ENCODE measurements around the gene NOS3.

- no peak for TF ChIP-seq EP300 (conservative IDR thresholded peaks at IDR 0.05; ENCODE audit: poor library complexity, severe bottlenecking)
- TF ChIP-seq, protein P1, sequence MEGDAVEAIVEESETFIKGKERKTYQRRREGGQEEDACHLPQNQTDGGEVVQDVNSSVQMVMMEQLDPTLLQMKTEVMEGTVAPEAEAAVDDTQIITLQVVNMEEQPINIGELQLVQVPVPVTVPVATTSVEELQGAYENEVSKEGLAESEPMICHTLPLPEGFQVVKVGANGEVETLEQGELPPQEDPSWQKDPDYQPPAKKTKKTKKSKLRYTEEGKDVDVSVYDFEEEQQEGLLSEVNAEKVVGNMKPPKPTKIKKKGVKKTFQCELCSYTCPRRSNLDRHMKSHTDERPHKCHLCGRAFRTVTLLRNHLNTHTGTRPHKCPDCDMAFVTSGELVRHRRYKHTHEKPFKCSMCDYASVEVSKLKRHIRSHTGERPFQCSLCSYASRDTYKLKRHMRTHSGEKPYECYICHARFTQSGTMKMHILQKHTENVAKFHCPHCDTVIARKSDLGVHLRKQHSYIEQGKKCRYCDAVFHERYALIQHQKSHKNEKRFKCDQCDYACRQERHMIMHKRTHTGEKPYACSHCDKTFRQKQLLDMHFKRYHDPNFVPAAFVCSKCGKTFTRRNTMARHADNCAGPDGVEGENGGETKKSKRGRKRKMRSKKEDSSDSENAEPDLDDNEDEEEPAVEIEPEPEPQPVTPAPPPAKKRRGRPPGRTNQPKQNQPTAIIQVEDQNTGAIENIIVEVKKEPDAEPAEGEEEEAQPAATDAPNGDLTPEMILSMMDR (IDR thresholded peaks at IDR 0.05; ENCODE audit: poor library complexity, severe bottlenecking) = no peak
- no peak for TF ChIP-seq TAF1 (IDR thresholded peaks at IDR 0.05; ENCODE audit: low read depth)
- no peak for TF ChIP-seq EZH2 (IDR thresholded peaks at IDR 0.05; ENCODE audit: borderline replicate concordance, insufficient read depth, low read length, poor library complexity, severe bottlenecking)
- no peak for TF ChIP-seq POLR2AphosphoS5 (IDR thresholded peaks at IDR 0.05)
- TF ChIP-seq, protein P2, sequence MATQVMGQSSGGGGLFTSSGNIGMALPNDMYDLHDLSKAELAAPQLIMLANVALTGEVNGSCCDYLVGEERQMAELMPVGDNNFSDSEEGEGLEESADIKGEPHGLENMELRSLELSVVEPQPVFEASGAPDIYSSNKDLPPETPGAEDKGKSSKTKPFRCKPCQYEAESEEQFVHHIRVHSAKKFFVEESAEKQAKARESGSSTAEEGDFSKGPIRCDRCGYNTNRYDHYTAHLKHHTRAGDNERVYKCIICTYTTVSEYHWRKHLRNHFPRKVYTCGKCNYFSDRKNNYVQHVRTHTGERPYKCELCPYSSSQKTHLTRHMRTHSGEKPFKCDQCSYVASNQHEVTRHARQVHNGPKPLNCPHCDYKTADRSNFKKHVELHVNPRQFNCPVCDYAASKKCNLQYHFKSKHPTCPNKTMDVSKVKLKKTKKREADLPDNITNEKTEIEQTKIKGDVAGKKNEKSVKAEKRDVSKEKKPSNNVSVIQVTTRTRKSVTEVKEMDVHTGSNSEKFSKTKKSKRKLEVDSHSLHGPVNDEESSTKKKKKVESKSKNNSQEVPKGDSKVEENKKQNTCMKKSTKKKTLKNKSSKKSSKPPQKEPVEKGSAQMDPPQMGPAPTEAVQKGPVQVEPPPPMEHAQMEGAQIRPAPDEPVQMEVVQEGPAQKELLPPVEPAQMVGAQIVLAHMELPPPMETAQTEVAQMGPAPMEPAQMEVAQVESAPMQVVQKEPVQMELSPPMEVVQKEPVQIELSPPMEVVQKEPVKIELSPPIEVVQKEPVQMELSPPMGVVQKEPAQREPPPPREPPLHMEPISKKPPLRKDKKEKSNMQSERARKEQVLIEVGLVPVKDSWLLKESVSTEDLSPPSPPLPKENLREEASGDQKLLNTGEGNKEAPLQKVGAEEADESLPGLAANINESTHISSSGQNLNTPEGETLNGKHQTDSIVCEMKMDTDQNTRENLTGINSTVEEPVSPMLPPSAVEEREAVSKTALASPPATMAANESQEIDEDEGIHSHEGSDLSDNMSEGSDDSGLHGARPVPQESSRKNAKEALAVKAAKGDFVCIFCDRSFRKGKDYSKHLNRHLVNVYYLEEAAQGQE (IDR thresholded peaks at IDR 0.05; ENCODE audit: borderline replicate concordance) = no peak
- no peak for TF ChIP-seq SMC3 (conservative IDR thresholded peaks at IDR 0.05; ENCODE audit: poor library complexity)
- TF ChIP-seq MXI1 (conservative IDR thresholded peaks at IDR 0.05; ENCODE audit: poor library complexity, severe bottlenecking) = no peak
- TF ChIP-seq RAD21 (conservative IDR thresholded peaks at IDR 0.05) = no peak
These were observed 38.3 kb upstream of the NOS3 start for GRCh38 chr7:150952331-150953050.
